SHP77 (cell line): ENCODE results near the gene ALG12.

ENCODE experiments used
- DNase-seq, 2 experiments: peaks; one replicate each; lab custom pipeline; 2025; lab: John Stamatoyannopoulos, UW

The ALG12 gene

GRCh38 chr22:49887064-49887451 lies 31.2 kb downstream of the ALG12 start:
- no peak for DNase-seq

GRCh38 chr22:49886346-49887063 lies 31.7 kb downstream of the ALG12 start:
- no peak for DNase-seq

- DNase-seq: no peak
Observed at GRCh38 chr22:49885881-49886280, 32.4 kb downstream of the ALG12 start.

- DNase-seq: no peak
Observed at GRCh38 chr22:49885281-49885680, 33.0 kb downstream of the ALG12 start.

GRCh38 chr22:49884503-49885260 lies 33.6 kb downstream of the ALG12 start:
- no peak for DNase-seq

- no peak for DNase-seq
Observed at GRCh38 chr22:49884075-49884474, 34.2 kb downstream of the ALG12 start.

GRCh38 chr22:49883294-49883640 lies 35.0 kb downstream of the ALG12 start:
- no peak for DNase-seq

GRCh38 chr22:49882519-49883293 lies 35.5 kb downstream of the ALG12 start:
- DNase-seq: no peak

- no peak for DNase-seq
Observed at GRCh38 chr22:49881856-49882255, 36.4 kb downstream of the ALG12 start.

GRCh38 chr22:49880281-49880680 lies 38.0 kb downstream of the ALG12 start:
- no peak for DNase-seq

- no peak for DNase-seq
Observed at GRCh38 chr22:49879871-49880270, 38.4 kb downstream of the ALG12 start.

GRCh38 chr22:49878206-49878605 lies 40.0 kb downstream of the ALG12 start:
- no peak for DNase-seq

GRCh38 chr22:49877642-49878041 lies 40.6 kb downstream of the ALG12 start:
- DNase-seq: no peak

- no peak for DNase-seq
Observed at GRCh38 chr22:49873228-49873940, 44.9 kb downstream of the ALG12 start.

- no peak for DNase-seq
Observed at GRCh38 chr22:49872347-49872746, 45.9 kb downstream of the ALG12 start.

GRCh38 chr22:49871482-49871881 lies 46.8 kb downstream of the ALG12 start:
- DNase-seq: no peak

- no peak for DNase-seq
Observed at GRCh38 chr22:49869845-49870712, 48.2 kb downstream of the ALG12 start.

GRCh38 chr22:49869086-49869830 lies 49.0 kb downstream of the ALG12 start:
- DNase-seq: no peak

GRCh38 chr22:49867303-49868265 lies 50.7 kb downstream of the ALG12 start:
- DNase-seq: no peak
